Measurements from ENCODE around the gene PARP9.

DNA sequence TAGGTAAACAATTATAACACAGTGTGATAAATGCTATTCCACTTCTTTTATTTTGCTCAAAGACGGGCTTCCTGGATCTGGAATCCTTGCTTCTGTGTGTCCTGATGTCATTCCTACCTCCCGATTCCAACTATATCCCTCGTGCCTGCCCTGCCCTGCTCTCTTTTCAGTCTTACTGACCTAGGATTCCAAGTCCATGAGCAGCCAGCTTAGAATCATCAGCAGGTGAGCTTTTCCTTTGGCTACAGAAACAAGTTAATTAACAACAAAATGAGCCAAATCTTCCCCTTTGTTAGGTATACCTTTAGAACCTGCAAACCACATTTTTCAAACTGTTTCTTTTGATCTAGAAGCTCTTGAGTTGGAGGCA lies 27.5 kb downstream of the PARP9 start:
- TF ChIP-seq, protein P1, sequence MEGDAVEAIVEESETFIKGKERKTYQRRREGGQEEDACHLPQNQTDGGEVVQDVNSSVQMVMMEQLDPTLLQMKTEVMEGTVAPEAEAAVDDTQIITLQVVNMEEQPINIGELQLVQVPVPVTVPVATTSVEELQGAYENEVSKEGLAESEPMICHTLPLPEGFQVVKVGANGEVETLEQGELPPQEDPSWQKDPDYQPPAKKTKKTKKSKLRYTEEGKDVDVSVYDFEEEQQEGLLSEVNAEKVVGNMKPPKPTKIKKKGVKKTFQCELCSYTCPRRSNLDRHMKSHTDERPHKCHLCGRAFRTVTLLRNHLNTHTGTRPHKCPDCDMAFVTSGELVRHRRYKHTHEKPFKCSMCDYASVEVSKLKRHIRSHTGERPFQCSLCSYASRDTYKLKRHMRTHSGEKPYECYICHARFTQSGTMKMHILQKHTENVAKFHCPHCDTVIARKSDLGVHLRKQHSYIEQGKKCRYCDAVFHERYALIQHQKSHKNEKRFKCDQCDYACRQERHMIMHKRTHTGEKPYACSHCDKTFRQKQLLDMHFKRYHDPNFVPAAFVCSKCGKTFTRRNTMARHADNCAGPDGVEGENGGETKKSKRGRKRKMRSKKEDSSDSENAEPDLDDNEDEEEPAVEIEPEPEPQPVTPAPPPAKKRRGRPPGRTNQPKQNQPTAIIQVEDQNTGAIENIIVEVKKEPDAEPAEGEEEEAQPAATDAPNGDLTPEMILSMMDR (IDR thresholded peaks at IDR 0.05 in 4 of 5, conservative IDR thresholded peaks at IDR 0.05 in 1 of 5) = no peak
- TF ChIP-seq POLR2A (IDR thresholded peaks at IDR 0.05) = no peak
